HG03139 (cell line): Measurements from ENCODE around the gene BZW2.

Source experiments
- ATAC-seq: cut with Tn5 transposase; IDR thresholded peaks from one replicate; pipeline ENCODE4 v1.9.1; 2021; ENCODE audit not compliant: unreplicated experiment

BZW2 gene

GRCh38 chr7:16645593-16646471 is at the start of gene BZW2, which contains the start of gene ANKMY2:
TSS of gene BZW2 (plus strand) at chr7:16646181. CDS start at chr7:16665444, 19,263 bp downstream.
TSS of gene ANKMY2 (minus strand) at chr7:16645754. CDS start at chr7:16645573, 181 bp downstream.
- peak; percentile 97 for ATAC-seq

- ATAC-seq = no peak
Measured at GRCh38 chr7:16598015-16598414, 48.0 kb upstream of the BZW2 start.

- ATAC-seq = no peak
Measured at GRCh38 chr7:16599860-16600259, 46.1 kb upstream of the BZW2 start.

- ATAC-seq = no peak
Measured at GRCh38 chr7:16603633-16604032, 42.3 kb upstream of the BZW2 start.

- ATAC-seq = no peak
Measured at GRCh38 chr7:16604054-16604453, 41.9 kb upstream of the BZW2 start.

- ATAC-seq = no peak
Measured at GRCh38 chr7:16606704-16607103, 39.3 kb upstream of the BZW2 start.

GRCh38 chr7:16609842-16610450 is 36.0 kb upstream of the BZW2 start:
- peak; percentile 92 for ATAC-seq

- no peak for ATAC-seq
Measured at GRCh38 chr7:16611711-16612110, 34.3 kb upstream of the BZW2 start.

- no peak for ATAC-seq
Measured at GRCh38 chr7:16615228-16615627, 30.8 kb upstream of the BZW2 start.

- ATAC-seq = no peak
Measured at GRCh38 chr7:16616122-16616521, 29.9 kb upstream of the BZW2 start.

- ATAC-seq = no peak
Measured at GRCh38 chr7:16616542-16616941, 29.4 kb upstream of the BZW2 start.

GRCh38 chr7:16619979-16620408 is 26.0 kb upstream of the BZW2 start:
- ATAC-seq = peak; percentile 83

GRCh38 chr7:16626388-16626787 is 19.6 kb upstream of the BZW2 start:
- no peak for ATAC-seq

GRCh38 chr7:16627236-16627635 is 18.7 kb upstream of the BZW2 start:
- no peak for ATAC-seq

- ATAC-seq = no peak
Measured at GRCh38 chr7:16630654-16631053, 15.3 kb upstream of the BZW2 start.

- ATAC-seq = no peak
Measured at GRCh38 chr7:16634271-16634738, 11.7 kb upstream of the BZW2 start.

GRCh38 chr7:16636555-16637101 is 9.4 kb upstream of the BZW2 start:
- no peak for ATAC-seq

GRCh38 chr7:16637379-16637778 is 8.6 kb upstream of the BZW2 start:
- no peak for ATAC-seq

- ATAC-seq = no peak
Measured at GRCh38 chr7:16638282-16639280, 7.4 kb upstream of the BZW2 start.

GRCh38 chr7:16644157-16644556 is 1.8 kb upstream of the BZW2 start:
- no peak for ATAC-seq
